Suppressor macrophage treated with lipopolysaccharide for 1 hour (primary cell): ENCODE measurements around the gene GPR158.

Experiments used
- DNase-seq, 3 donors: peaks; one replicate each; pipeline ENCODE4 v3.0.0-alpha.2; 2020 to 2022

The GPR158 gene

DNA sequence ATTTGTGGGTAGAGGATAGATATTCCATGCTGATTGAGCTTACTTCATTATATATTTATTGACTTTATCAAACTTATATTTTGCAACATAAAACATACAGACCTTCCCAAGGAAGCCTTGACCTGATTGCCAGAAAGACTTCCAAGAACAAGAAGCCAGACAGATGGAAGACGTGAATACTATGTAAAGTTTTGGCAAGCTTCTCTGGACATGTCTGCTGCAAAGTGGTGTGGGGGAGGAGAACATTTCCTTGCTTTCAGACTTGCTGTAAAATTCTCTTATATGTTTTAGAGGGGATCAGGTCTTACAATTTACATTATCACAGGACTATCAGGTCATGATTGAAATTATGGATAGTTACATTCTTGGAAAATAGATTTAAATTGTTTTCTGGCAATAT lies 23.4 kb downstream of the GPR158 start:
- no peak for DNase-seq

DNA sequence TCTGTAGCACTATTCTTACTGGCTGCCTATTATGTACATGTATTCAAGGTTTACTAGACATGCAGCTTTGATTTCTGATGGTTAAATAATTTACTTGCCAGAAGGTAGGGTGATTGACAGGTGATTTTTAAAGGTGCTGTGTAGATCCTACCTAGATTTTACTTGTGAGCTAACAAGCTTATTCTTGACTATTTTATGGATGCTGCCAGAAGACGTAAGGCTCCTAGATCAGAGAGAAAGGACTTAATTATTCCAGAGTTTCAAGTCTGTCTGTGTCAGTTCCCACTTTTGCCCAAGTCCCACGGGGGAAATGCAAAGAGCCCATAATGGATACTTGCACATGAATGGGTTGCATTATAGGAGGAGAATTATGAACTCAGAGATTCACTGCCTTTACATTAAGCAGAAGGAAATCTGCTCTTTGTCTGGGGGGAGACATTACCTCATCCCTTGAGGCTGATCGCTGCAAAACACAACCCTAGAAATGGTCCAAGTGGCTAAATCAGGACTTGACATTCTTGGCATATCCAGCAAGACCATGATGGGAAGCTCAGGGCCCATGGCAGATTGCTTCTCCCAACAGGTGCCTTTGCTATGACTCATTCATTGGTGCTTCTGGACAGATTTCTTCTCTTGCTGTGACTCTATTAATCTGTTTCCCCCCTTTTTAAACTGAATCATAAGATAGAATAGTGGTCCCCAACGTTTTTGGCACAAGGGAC lies 32.1 kb downstream of the GPR158 start:
- no peak for DNase-seq

DNA sequence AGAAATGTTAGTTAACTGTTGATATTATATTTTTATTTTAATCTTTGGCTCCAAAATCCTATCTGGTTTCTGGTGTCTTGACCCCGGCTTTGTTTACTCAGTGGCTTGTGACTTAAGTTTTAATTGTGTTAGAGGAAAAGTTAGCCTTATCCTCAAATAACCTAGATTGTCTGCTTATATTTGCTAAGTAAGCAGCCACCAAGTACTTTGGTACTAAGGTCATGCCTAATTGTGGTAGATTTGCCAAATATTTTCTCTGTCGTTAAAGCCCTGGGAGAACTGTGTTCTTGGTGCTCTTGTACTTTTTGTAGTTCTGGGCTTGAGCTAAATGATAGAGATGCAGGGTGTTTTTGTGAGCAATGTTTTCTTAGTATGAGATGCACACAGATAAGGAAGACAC lies 34.8 kb downstream of the GPR158 start:
- DNase-seq = no peak

DNA sequence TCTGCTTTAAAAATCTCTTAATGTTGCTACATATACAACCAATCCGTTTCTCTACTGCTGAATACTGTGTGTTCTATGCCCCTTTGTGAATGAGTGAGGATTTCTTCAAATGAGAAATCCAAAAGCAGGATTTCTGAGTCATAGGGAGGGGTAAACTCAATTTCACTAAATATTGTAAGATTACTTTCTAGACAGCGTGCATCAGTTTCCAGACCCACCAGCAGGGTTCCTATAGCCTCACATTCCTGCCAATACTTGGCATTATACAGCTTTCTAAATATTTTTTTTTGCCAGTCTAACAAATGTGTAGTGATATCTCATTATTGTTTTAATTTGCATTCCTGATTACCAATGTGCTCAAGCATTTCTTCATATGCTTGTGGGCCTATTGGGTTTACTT lies 35.5 kb downstream of the GPR158 start:
- no peak for DNase-seq

DNA sequence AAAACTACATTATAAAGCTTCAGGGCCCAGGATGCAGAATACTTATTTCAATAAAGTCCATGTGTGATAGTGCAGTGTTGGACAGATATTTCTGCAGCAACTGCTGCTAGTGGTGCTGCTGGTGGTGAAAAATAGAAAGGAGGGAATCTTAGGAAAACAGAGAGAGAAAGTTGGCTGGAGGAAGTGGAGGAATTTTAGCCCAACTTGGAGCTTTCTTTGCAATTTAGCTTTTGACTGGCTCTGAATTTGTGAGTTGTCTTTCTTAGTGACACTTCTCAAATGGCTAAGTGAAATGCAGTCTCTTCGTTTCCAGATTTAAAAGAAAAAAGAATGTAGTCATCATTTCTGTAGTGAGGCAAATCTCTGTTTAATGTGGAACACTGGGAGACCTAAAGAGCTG lies 45.4 kb downstream of the GPR158 start:
- no peak for DNase-seq

DNA sequence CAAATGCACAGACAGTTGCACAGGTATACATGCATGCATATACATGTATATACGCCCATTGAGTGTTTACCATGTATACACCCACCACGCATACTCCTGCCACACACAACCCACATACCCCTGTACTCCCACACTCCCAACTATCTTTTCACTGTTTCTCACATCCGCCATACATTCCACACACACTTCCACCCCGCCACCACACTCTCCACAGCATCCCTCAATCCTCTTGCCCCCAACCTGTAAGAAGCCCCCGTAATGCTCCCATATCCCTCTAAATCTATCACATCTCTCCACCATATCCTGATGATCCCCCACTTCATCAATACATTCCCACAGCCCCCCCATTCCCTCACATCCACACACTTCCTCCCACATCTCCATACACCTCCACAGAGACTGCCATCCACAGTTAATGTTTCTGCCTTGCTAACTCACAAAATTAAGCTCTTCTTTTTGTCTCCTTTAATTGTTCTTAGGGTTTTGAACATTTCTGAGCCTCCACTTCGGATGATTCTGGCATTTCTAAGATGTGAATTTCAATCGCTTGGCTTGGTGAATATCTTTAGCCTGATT lies 47.4 kb downstream of the GPR158 start:
- DNase-seq = no peak

DNA sequence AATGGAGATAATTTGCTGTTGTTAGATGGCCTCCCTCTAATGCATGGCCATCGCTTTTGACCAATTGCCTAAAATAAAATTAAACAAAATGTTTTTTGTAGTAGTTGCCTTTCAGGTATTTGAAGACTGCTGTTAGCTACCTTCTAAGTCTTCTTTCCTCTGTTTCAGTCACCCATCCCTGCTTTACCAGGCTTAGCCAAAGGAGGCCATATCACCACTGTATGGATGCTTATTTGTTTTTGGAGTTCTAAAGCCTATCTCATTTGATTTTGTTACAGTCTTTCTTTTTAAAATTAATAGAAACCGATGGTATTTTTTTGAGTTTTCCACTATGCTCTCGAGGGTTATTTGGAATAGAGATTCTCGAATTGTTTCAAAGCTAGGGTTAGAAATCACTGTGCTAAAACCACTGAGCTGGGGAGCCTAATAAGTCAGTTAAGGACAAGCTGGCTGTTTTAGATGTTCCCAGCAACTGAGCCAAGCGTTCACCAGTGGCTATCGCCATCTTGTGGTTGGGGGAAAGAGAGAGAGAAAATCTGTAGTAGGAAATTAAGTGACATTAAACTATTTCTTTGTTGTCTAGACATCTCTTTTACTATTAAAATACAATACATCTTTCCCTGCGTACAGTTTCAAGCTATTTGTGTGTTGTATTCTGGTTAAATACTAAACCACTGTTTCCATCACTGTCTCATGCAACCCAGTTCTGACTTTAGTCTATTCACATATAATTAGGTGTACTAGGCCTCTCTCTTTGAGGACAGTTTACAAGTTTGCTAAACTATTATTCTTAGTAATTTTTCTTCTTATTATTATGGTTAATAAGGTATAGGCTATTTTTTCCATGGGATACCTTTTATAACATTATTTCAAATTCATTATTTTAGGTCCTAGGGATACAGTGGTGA lies 52.2 kb downstream of the GPR158 start:
- DNase-seq = peak in 2 of 3 donors; percentile 9 to 29

DNA sequence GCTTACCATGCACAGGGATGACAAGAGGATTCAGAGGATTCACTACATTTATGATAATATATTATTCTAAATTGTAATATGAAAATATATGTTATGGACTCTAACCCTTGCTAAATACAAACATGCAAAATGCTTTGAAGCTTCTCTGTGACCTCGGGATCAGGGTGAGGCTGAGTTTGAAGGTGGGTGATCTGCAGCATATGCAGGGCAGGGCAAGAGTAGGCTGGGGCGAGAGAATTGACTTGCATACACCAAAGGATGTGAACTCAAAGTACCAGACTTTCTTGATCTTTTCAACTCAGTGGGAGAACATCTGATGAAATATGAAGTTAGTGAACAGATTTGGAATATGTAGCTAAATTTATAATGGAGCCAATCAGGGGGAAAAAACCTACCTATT lies 57.0 kb downstream of the GPR158 start:
- DNase-seq = no peak

DNA sequence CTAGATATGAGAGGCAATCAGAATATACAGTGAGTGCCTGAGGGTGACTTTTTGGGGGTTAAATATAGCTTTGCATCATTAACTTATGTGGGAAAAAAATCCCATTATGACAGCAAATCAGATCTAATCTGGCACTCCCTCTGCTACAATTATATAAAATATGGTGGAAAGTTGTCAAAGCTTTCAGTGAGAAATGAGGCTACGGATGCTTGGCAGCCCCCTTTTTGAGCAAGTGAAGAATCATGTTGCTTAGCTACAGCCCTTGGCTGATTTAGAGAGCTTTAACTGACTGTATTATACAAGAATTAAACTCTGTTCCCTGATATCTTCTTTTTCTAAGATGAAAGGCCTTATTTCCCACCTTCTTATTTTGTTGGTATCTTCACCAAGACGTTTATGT lies 57.4 kb downstream of the GPR158 start:
- DNase-seq = no peak

DNA sequence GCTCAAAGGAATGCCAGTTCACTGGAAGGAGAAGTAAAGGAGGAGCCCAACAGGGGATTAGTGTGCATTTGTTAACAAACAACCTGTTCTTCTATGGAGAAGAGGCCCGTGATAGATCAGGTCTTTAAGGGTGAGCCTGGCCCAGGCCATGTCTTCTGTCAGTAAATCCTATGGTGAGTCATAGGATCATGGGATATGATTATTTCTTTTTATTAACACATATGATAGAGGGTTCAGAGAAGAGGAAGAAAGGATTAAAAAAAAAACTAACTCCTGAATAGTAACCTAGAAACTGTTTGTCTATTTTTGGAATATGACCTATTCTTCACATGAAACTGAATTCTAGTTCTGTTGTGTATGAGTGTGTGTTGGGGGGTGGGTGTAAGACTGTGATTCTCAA lies 70.4 kb downstream of the GPR158 start:
- DNase-seq = no peak

DNA sequence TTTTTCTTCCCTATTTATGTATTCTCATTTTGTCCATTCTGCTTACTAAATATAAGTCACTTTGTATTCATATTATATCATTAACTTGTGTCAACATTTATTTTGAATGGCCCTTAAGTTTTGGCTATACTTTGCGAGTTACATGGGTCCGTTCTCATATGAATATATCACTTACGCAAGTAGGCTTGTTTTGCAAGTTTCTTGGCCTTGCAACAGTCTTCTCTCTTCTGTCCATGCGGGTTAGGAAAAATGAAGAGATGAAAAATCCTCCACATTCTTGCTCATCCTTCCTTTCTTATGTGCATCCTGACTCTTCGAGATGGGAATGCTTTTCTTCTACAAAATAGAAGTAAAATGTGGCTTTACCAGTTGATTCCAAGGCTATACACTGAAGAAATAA lies 82.8 kb downstream of the GPR158 start:
- DNase-seq = no peak

DNA sequence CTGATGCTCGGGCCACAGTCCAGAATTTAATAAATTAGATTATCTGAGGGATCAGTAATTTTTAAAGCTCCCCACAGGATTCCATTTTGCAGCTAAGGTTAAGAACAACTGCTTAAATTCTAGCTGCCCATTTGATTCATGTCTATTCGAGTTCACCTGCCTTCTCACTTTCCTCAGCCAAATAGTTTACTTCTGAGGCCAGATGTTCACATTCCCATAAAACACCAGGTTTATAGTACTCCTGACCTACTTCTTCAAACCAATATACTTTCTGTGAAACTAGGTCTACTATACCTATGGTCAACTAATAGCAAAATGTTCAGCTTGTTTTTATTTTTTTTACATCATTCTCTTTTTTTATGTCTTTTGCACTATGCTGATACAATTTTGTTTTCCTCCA lies 86.3 kb downstream of the GPR158 start:
- no peak for DNase-seq

DNA sequence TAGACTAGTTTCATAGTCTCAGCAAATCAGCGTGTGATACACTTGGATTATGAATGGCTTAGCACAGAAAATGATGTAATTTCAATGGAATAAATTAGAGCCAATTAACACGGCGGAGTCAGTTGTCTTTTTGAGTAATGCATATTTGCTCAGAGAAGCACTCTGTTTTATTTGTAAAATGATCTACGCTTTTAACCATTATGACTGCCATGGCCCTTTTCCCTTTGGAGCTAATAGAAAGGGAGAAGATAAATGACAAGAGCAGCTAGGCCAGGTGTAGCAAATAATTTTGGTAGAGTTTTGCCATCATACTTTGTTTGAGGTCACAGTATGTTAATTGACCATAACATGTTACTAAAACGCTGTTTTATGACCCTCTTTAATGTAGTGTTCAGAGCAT lies 86.8 kb downstream of the GPR158 start:
- no peak for DNase-seq

DNA sequence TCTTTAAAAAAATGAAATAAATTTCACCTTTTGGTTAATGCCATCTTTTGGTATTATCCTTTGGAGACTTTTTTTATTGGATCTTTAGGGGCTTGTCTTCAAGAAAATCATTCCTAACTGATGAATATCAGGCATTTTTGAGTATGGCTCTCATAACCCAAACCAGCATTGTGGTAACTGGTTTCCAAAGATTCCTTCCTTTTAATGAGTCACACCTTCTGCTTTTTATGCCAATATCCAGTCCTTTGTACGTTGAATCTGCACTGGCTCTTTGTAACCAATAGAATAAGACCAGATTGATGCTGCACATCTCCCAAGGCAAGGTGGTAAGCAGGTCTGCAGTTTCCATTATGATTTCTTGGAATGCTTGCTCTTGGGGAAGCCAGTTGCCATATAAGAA lies 89.1 kb downstream of the GPR158 start:
- DNase-seq = no peak

DNA sequence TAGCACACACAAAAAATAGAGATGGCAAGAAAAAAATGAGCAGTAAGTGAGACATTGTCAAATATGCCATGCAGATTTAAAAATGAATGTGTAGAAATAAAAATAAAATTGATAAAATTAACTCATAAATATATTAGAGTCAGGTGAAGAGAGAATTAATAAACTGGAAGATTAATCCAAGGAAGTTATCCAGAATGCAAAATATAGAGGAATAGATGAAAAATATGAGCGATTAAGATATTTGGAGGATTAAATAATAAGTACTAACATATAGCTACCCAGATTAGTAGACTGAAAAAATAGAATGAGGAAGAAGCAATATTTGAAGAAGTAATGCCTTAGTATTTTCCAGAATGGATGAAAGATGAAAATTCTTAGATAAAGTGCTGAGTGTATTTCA lies 103.4 kb downstream of the GPR158 start:
- no peak for DNase-seq

DNA sequence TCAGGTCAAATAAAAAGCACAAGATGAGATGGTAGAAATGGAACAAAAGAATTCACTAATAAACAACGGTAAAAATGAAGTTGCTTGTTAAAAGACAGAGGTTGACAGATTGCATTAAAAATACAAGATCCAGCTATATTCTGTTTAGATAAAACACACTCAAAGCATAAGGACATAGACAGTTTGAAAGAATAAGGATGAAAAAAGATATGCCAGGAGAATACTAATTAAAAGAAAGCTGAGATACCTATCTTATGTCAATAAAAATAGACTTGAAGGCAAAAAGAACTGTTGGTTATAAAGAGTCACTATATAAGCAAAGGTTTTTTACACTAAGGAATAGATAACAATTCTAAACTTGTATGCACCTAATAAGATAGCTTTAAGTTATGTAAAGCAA lies 105.3 kb downstream of the GPR158 start:
- DNase-seq = no peak

DNA sequence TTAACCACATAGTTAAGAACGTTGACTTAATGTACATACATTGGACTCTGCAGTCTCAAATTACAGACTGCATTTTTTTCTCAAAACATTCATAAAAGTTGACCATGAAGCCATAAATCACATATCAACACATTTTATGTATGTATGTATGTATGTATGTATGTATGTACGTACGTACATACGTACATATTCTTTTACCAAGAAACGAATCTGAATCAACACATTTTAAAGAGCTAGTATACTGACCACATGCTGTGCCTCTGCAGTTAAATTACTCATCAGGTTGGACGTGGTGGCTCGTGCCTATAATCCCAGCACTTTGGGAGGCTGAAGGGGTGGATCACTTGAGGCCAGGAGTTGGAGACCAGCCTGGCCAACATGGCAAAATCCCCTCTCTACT lies 105.8 kb downstream of the GPR158 start:
- DNase-seq = no peak

DNA sequence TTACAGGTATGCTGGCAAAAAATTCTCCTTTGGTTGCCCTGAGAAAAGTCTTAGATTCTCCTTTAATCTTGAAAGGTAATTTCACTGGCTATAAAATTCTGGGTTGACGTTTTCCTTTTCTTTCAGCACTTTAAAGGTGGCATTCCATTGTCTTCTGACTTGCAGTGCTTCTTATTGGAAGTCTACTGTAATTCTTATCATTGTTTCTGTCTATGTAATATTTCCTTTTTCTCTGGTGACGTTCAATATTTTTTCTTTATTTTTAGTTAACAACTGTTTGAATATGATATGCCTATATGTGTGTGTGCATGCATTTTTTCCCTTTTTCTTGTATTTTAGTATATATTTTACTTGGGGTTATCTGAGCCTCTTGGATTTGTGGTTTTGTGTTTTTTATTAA lies 111.0 kb downstream of the GPR158 start:
- DNase-seq = no peak

DNA sequence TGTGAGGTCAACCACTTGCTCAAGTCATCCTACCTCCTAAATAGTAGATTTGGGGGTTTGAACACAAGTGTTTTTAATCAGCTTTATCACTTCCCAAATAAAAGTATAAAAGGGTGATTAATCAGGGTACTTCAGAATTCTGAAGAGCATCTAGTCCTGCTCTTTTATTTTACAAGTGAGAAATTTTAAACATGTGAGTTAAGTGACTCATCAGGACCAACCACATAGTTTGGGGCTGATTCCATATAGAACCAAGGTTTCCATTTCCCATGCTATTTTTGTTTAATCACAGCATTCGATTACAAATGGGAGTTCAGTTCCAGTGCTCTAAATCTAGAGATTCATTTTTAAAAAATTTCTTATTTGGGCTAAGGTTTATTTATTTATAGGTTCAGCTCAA lies 113.4 kb downstream of the GPR158 start:
- no peak for DNase-seq

DNA sequence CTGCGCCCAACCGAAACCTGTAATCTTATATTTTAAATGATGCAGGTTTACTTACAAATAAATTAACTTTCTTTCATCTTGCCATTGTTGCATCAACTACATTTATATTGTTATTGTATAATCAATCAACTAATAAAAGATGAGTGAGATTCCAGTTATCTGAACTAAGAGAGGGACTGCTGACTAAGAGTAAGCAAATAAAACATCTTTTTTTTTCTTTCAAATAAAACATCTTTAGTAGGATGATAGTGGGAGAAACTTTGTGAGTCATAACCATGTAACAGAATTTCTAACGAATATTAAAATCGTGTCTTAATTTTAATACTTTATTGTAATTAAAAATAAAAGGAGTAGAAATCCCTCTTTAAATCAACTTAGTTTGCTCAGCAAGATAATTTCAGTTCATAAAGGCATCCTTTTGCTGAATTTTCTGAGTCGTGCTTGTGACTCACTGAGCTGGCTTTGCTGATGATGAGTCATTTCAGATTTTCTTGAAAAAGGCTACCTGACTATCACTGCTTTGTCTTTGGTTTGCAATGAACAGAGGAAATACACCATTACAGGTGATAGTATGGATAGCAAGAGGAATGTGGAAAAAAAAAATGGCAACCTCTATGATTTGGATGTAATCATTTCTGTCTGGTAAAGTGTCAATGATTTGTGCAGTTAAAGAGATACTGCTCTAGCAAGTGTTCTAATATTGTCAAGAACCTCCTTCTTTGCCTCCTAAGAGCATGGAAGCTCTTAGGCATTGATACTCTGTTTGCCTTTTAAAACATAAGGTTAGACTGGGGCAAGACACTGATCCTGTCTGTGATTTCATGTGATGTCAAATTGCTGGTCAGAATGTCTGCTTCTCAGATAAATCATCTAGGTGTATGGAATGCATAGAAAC lies 119.5 kb downstream of the GPR158 start:
- DNase-seq = no peak

DNA sequence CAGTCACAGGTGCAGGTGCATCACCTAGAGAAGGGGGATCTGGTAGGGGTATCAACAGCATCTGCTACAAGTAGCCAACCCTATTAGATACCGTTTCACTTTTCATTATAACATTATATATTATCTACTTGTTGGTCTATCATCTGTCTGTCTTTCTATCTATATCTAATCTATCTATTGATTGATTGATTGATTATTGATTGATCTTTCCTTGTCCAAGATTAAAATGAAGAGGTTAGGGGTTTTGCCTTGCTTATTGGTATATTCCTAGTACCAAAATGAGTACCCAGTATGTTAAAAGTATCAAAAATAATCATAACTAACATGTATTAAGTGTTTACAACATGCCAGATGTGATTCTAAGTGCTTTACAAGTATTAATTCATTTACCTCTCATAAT lies 121.5 kb downstream of the GPR158 start:
- no peak for DNase-seq

DNA sequence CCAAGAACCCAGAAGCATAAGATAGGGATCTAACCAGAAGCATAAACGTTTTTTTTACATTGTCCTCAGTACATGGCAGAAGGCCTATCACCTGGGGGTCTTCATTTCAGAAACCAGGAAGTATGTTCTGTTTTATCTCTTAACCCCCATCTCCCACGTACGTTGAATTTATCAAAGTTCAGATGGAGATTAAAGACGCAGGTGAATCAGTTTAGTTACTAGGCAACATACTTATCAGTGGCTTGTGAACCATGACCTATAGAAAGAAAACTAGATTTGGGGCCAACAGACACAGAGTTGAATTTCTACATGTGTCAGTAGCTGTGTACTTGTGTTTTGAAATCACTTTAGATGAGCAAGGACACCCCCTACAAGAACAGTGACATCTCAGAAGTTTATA lies 122.7 kb downstream of the GPR158 start:
- DNase-seq = no peak

DNA sequence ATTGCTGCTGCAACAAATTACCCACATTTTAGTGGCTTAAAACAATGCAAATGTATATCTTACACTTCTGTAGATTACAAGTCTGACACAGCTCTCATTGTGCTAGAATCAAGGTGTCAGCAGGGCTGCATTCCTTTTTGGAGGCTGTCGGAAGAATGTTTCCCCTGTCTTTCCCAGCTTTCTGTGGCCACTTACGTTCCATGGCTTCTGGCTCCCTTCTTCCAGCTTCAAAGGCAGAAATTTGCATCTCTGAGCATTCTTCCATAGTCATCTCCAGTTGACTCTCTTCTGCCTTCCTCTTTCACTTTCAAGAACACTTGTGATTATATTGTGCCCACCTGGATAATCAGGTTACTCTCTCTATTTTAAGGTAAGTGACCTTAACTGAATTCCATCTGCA lies 125.3 kb downstream of the GPR158 start:
- DNase-seq = no peak
